Progenitor cell of endocrine pancreas (in vitro differentiated cells): ENCODE data around the gene GNGT1. TPM values are rescaled to one million over a fixed set of nuclear protein-coding genes. Genes with fewer than 3 reads are reported as not detected.

Experiments
- DNase-seq: peaks from one replicate; pipeline ENCODE4 v3.0.0; 2021; ENCODE audit warnings: low spot score; ENCODE audit not compliant: unreplicated experiment
- H3K27ac Mint-ChIP-seq: 2 replicates; pipeline ENCODE4 v1.8.0; 2021; ENCODE audit warnings: mild to moderate bottlenecking, moderate library complexity, mixed read lengths
- H3K27me3 Mint-ChIP-seq: 2 replicates; pipeline ENCODE4 v1.8.0; 2021; ENCODE audit warnings: mixed read lengths
- H3K36me3 Mint-ChIP-seq: 2 replicates; pipeline ENCODE4 v1.8.0; 2022; ENCODE audit warnings: mixed read lengths; ENCODE audit not compliant: insufficient read depth
- H3K4me1 Mint-ChIP-seq: 2 replicates; pipeline ENCODE4 v1.8.0; 2021; ENCODE audit warnings: low read depth, mixed read lengths
- H3K4me3 Mint-ChIP-seq: 2 replicates; pipeline ENCODE4 v1.8.0; 2021; ENCODE audit warnings: low read depth, mild to moderate bottlenecking, moderate library complexity, mixed read lengths
- H3K9me3 Mint-ChIP-seq: 2 replicates; pipeline ENCODE4 v1.8.0; 2021; ENCODE audit warnings: low read depth, mixed read lengths
- long read RNA-seq: library from polyadenylated mRNA; unstranded; transcript quantifications from one replicate; pipeline ENCODE4 v2.0.0, GENCODE V29; 2020
- total RNA-seq: library from RNA; stranded (reverse); gene quantifications from 2 replicates; pipeline ENCODE4 v1.2.1, GENCODE V29; 2021
- TF ChIP-seq, protein P1 (sequence below): fragments of 200-600 bp; sonication (generic); IDR thresholded peaks from one replicate; pipeline ENCODE4 v1.5.0; 2021; ENCODE audit warnings: antibody characterized with exemption, mild to moderate bottlenecking; ENCODE audit not compliant: unreplicated experiment

The GNGT1 gene
- total RNA-seq: not detected in 2 replicates
- long read RNA-seq: 0 reads

DNA sequence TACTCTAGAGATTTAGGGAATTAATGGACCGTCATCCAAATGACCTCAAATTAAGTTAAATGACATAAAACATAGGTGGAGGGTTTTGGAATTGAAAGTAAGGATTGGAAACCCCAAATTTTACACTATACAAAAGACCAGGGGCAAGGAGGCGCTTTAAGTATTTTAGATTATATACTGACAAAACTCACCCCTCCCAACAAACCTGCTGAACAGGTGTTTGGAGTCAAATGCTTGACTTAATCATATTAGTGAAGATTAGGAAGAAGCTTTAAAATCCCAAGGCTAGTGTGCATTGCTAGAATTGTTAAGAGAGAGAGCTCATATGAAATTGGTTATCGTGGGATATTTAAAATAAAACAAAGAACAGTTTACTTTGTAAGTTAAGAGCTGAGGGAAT, at the start of gene GNGT1:
GNGT1 (plus strand) TSS at position 301 of the 400 bp plus-strand sequence. CDS start 180 bp downstream, outside the sequence.
- no peak within 1 kb of the TSS for H3K27ac Mint-ChIP-seq
- no peaks in the 10 kb centered on the region for H3K36me3 Mint-ChIP-seq
- H3K27me3 Mint-ChIP-seq: no peaks in the 10 kb centered on the region
- no peaks in the 10 kb centered on the region for H3K4me1 Mint-ChIP-seq
- no peak for DNase-seq
- no peak within 1 kb of the TSS for H3K4me3 Mint-ChIP-seq
- TF ChIP-seq, protein P1, sequence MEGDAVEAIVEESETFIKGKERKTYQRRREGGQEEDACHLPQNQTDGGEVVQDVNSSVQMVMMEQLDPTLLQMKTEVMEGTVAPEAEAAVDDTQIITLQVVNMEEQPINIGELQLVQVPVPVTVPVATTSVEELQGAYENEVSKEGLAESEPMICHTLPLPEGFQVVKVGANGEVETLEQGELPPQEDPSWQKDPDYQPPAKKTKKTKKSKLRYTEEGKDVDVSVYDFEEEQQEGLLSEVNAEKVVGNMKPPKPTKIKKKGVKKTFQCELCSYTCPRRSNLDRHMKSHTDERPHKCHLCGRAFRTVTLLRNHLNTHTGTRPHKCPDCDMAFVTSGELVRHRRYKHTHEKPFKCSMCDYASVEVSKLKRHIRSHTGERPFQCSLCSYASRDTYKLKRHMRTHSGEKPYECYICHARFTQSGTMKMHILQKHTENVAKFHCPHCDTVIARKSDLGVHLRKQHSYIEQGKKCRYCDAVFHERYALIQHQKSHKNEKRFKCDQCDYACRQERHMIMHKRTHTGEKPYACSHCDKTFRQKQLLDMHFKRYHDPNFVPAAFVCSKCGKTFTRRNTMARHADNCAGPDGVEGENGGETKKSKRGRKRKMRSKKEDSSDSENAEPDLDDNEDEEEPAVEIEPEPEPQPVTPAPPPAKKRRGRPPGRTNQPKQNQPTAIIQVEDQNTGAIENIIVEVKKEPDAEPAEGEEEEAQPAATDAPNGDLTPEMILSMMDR: no peak
- H3K9me3 Mint-ChIP-seq: no peaks in the 10 kb centered on the region

- H3K9me3 Mint-ChIP-seq: no peaks in the 10 kb centered on the region
- TF ChIP-seq, protein P1: no peak
These were observed 47.5 kb upstream of the GNGT1 start for GRCh38 chr7:93858857-93859256.

DNA sequence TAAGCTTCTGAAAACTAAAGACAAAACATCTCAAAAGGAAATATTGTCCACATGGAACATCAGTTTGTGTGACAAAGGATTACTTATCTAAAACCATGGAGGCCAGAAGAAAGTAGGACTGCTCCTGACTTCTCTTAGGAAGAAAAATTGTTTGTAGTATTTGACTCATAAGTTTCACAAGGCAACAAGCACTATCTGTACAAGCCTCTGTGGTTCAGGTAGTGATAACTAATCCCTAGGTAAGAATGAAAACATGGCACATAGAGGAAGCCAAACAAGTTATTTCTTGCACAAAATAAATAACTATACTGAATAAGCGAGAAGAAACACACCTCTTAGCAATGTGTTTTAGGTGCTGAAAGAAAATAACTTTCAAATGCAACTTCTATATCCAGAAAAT, 46.1 kb upstream of the GNGT1 start:
- Mint-ChIP-seq H3K27ac (no peak overlapping the region), H3K4me1 (no peaks in the 10 kb centered on the region), H3K27me3 (peaks cover 4% of the 10 kb centered on the region), H3K4me3 (no peak overlapping the region), H3K36me3 (no peaks in the 10 kb centered on the region), H3K9me3 (no peaks in the 10 kb centered on the region)
- TF ChIP-seq, protein P1: no peak
- no peak for DNase-seq

More at GRCh38 chr7:93858857-93859256, 47.5 kb upstream of the GNGT1 start:
- no peaks in the 10 kb centered on the region for H3K36me3 Mint-ChIP-seq
- no peaks in the 10 kb centered on the region for H3K4me1 Mint-ChIP-seq
- H3K4me3 Mint-ChIP-seq: no peak overlapping the region
- peaks cover 4% of the 10 kb centered on the region for H3K27me3 Mint-ChIP-seq
- no peak overlapping the region for H3K27ac Mint-ChIP-seq
- no peak for DNase-seq

DNA sequence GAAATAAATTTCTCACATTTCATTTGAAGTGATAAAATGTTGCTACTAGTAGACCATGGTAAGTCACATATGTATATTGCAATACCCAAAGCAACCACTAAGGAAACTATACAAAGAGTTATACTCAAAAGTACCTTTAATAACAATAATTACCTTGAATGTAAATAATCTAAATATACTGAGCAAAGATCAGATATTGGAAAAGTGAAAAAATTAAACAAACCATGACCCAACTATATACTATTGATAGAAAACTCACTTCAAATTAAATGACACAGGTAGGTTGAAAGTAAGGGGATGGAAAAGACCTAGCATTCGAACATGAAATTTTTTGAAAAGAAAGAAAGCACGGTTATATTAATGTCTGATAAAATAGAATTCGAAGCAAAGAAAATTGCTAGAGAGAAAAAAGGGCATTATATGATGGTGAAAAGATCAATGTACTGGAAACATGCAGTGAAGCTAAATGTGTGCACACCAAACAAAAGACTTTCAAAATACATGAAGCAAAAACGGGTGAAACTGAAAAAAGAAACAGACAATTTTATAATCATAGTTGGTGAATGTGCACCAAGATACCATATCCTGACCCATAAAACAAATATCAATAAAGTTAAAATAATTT, 44.9 kb upstream of the GNGT1 start:
- no peaks in the 10 kb centered on the region for H3K36me3 Mint-ChIP-seq
- H3K27ac Mint-ChIP-seq: no peak overlapping the region
- DNase-seq: no peak
- H3K4me3 Mint-ChIP-seq: no peak overlapping the region
- TF ChIP-seq, protein P1: peak; percentile 59
- no peaks in the 10 kb centered on the region for H3K9me3 Mint-ChIP-seq
- H3K27me3 Mint-ChIP-seq: no peaks in the 10 kb centered on the region
- H3K4me1 Mint-ChIP-seq: no peaks in the 10 kb centered on the region

- TF ChIP-seq, protein P1: no peak
- H3K4me3 Mint-ChIP-seq: no peak overlapping the region
- DNase-seq: no peak
- H3K27ac Mint-ChIP-seq: no peak overlapping the region
- H3K36me3 Mint-ChIP-seq: no peaks in the 10 kb centered on the region
- H3K4me1 Mint-ChIP-seq: no peaks in the 10 kb centered on the region
- H3K9me3 Mint-ChIP-seq: no peaks in the 10 kb centered on the region
- no peaks in the 10 kb centered on the region for H3K27me3 Mint-ChIP-seq
These were observed 43.7 kb upstream of the GNGT1 start for GRCh38 chr7:93862651-93863050.
